ENCODE results near the gene TEPSIN. TPM values are rescaled to one million over a fixed set of nuclear protein-coding genes. Genes with fewer than 3 reads are reported as not detected.

Gene TEPSIN
- total RNA-seq, 4 donors from 2014 or later, result 16.7 to 42.9 (median 23.3) TPM

GRCh38 chr17:81183316-81183715, 55.5 kb downstream of the TEPSIN start:
- Histone ChIP-seq H3K36me3 (no peaks in the 10 kb centered on the region), H3K4me1 (no peaks in the 10 kb centered on the region), H3K4me3 (no peak overlapping the region), H3K27ac (no peak overlapping the region), H3K9me3 (no peaks in the 10 kb centered on the region), H3K27me3 (peaks cover 0 to 65% (median 0%) of the 10 kb centered on the region in 4 donors)
- no peak for TF ChIP-seq CTCF (IDR thresholded peaks at IDR 0.05)
- no peak for TF ChIP-seq POLR2A (IDR thresholded peaks at IDR 0.05)
- 90 to 92% methylated on average over 8 of the region's 10 CpGs for WGBS, 2 donors
- intact Hi-C loops (cut with DNase I), result no loop called here
- DNase-seq, result no peak

- intact Hi-C loops (cut with DNase I), result no loop called here
- no peak for DNase-seq
- Histone ChIP-seq H3K4me3 (no peak overlapping the region), H3K27me3 (peaks cover 0 to 65% (median 0%) of the 10 kb centered on the region in 4 donors), H3K9me3 (no peaks in the 10 kb centered on the region), H3K4me1 (no peaks in the 10 kb centered on the region), H3K27ac (no peak overlapping the region), H3K36me3 (no peaks in the 10 kb centered on the region)
- 80 to 100% methylated on average over 1 to 3 of the region's 5 CpGs for WGBS, 2 donors
- TF ChIP-seq CTCF (IDR thresholded peaks at IDR 0.05) (no peak), POLR2A (IDR thresholded peaks at IDR 0.05) (no peak)
Observed at GRCh38 chr17:81182596-81182995, 56.3 kb downstream of the TEPSIN start.

- Histone ChIP-seq H3K27me3 (peaks cover 0 to 65% (median 0%) of the 10 kb centered on the region in 4 donors), H3K27ac (no peak overlapping the region), H3K4me1 (no peaks in the 10 kb centered on the region), H3K9me3 (no peaks in the 10 kb centered on the region), H3K36me3 (no peaks in the 10 kb centered on the region), H3K4me3 (no peak overlapping the region)
- TF ChIP-seq POLR2A (IDR thresholded peaks at IDR 0.05) (no peak), CTCF (IDR thresholded peaks at IDR 0.05) (no peak)
- intact Hi-C loops (cut with DNase I), result no loop called here
- 60% methylated on average over 1 of the region's 19 CpGs; no CpG with 5 or more reads in 1 of the 2 donors for WGBS, 2 donors
- DNase-seq, result no peak
Observed at GRCh38 chr17:81181811-81182185, 57.1 kb downstream of the TEPSIN start.

- H3K4me3 ChIP-seq, result no peak overlapping the region
- intact Hi-C loops (cut with DNase I), result no loop called here
Observed at GRCh38 chr17:81180836-81181810, 57.7 kb downstream of the TEPSIN start.

More at GRCh38 chr17:81180836-81181810, 57.7 kb downstream of the TEPSIN start:
- Histone ChIP-seq H3K4me1 (no peaks in the 10 kb centered on the region), H3K27me3 (peaks cover 0 to 63% (median 0%) of the 10 kb centered on the region in 4 donors), H3K9me3 (no peaks in the 10 kb centered on the region), H3K27ac (no peak overlapping the region), H3K36me3 (no peaks in the 10 kb centered on the region)
- no peak for TF ChIP-seq CTCF (IDR thresholded peaks at IDR 0.05)
- TF ChIP-seq POLR2A (IDR thresholded peaks at IDR 0.05), result no peak
- WGBS, 2 donors, result 81 to 93% methylated on average over 3 to 12 of the region's 49 CpGs
- DNase-seq, result no peak

Data from esophagus squamous epithelium (tissue), 5 donors.